ENCODE measurements around the gene TLE6. TPM values are rescaled to one million over a fixed set of nuclear protein-coding genes. Genes with fewer than 3 reads are reported as not detected.
A peak's percentile ranks its signal among the peaks of the same experiment; 100 is the strongest.
"Not testable (repeated sequence)": the region's sequence is repeated elsewhere in the genome, so short reads cannot be mapped to it uniquely, and the experiment has no call there.

Gene TLE6
- total RNA-seq (1.4 TPM), polyA plus RNA-seq (4.9 TPM)
- long read RNA-seq, donor 1, result 0 reads
- long read RNA-seq, donor 2, result 0 reads
- long read RNA-seq, donor 3, result 0 reads
- long read RNA-seq, donor 4, result 0 reads
- long read RNA-seq, donor 5, partial matches to known transcripts, result 0 of 1 reads
- long read RNA-seq, donor 5, other reads (novel, unspliced or antisense), result 0 of 1 reads
- long read RNA-seq, donor 6, result 0 reads
- long read RNA-seq, donor 7, result 0 reads
- long read RNA-seq, donor 8, result 0 reads
- long read RNA-seq, donor 9, result 0 reads
- long read RNA-seq, donor 10, result 0 reads

DNA sequence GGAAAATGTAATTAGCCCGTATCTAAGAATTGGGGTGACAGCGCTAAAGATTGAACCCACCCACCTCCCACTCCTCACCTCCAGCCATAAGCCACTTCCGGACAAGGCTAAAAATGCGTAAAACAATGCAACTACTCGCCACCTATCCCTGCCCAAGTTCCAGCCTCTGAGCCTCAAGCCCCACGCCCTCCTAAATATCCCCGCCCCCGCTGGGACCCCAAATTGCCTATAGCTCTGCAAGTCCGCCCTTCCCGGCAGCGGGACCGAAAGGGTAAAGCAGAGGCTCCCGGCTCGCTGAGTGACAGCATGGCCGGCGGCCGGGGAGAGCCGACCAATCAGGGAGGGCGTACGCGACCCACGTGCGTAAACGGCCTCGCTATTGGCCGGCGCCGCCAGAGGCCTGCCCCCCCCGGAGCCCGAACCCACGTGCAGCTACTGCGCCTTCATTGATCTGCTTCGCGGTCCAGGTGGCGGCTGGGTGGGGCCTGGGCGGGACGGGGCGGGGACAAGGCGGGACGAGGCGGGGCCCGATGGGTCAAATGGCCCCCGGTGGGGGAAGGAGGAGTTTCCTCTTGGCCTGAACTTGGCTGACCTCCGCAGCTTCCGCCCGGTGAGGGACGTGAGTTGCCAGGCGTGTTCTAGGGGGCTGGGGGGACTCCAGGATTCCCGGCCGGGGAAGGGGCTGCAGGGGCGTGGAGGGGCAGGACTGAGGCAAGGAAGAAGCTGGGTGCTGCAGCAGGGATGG lies at the start of gene TLE6:
TSS of gene TLE6 (plus strand) at position 564 of the 745 bp plus-strand sequence. CDS start 670 bp downstream, outside the sequence.
- Histone ChIP-seq H3K27ac (ENCODE audit: low read depth in 1 of 2, low read length in 1 of 2) (peak within 1 kb of the TSS in 1 of 2 donors; percentile 36), H3K4me1 (ENCODE audit: control insufficient read depth in 2 of 2, insufficient read depth in 2 of 2, low read length in 2 of 2) (peaks cover 18 to 32% of the 10 kb centered on the region in 2 donors), H3K27me3 (ENCODE audit: control insufficient read depth in 2 of 2, insufficient read depth in 1 of 2, low read length in 1 of 2) (peaks cover 2 to 60% of the 10 kb centered on the region in 2 donors), H3K9me3 (ENCODE audit: control insufficient read depth in 2 of 2, insufficient read depth in 1 of 2, low read length in 1 of 2) (peaks cover 0 to 8% of the 10 kb centered on the region in 2 donors), H3K36me3 (ENCODE audit: control insufficient read depth in 2 of 2, insufficient read depth in 2 of 2, low read length in 1 of 2) (no peaks in the 10 kb centered on the region), H3K4me3 (ENCODE audit: low read length in 2 of 2) (peak within 1 kb of the TSS; percentile 62 to 69)
- 1% methylated on average over 51 of the region's 51 CpGs for WGBS
- peak; percentile 71 to 96 (median 88) for DNase-seq (ENCODE audit: low read depth in 6 of 9, low spot score in 9 of 9)

- Histone ChIP-seq H3K27ac (ENCODE audit: low read depth in 1 of 2, low read length in 1 of 2) (no peak overlapping the region), H3K9me3 (ENCODE audit: control insufficient read depth in 2 of 2, insufficient read depth in 1 of 2, low read length in 1 of 2) (peaks cover 20 to 64% of the 10 kb centered on the region in 2 donors), H3K4me1 (ENCODE audit: control insufficient read depth in 2 of 2, insufficient read depth in 2 of 2, low read length in 2 of 2) (no peaks in the 10 kb centered on the region), H3K27me3 (ENCODE audit: control insufficient read depth in 2 of 2, insufficient read depth in 1 of 2, low read length in 1 of 2) (no peaks in the 10 kb centered on the region), H3K36me3 (ENCODE audit: control insufficient read depth in 2 of 2, insufficient read depth in 2 of 2, low read length in 1 of 2) (peaks cover 37 to 38% of the 10 kb centered on the region in 2 donors), H3K4me3 (ENCODE audit: low read length in 2 of 2) (no peak overlapping the region)
- no peak for DNase-seq (ENCODE audit: low read depth in 6 of 9, low spot score in 9 of 9)
- 97% methylated on average over 18 of the region's 18 CpGs for WGBS
Observed at GRCh38 chr19:2933490-2933910, 43.9 kb upstream of the TLE6 start.

GRCh38 chr19:2935863-2936262 lies 41.5 kb upstream of the TLE6 start:
- peaks cover 46 to 48% of the 10 kb centered on the region in 2 donors for H3K36me3 ChIP-seq (ENCODE audit: control insufficient read depth in 2 of 2, insufficient read depth in 2 of 2, low read length in 1 of 2)
- DNase-seq (ENCODE audit: low read depth in 6 of 9, low spot score in 9 of 9); H3K27ac ChIP-seq (ENCODE audit: low read depth in 1 of 2, low read length in 1 of 2); H3K4me3 ChIP-seq (ENCODE audit: low read length in 2 of 2); H3K4me1 ChIP-seq (ENCODE audit: control insufficient read depth in 2 of 2, insufficient read depth in 2 of 2, low read length in 2 of 2); H3K27me3 ChIP-seq (ENCODE audit: control insufficient read depth in 2 of 2, insufficient read depth in 1 of 2, low read length in 1 of 2): not testable (repeated sequence)
- H3K9me3 ChIP-seq (ENCODE audit: control insufficient read depth in 2 of 2, insufficient read depth in 1 of 2, low read length in 1 of 2), result peaks cover 20 to 63% of the 10 kb centered on the region in 2 donors
- 98% methylated on average over 4 of the region's 4 CpGs for WGBS

- no peak for DNase-seq (ENCODE audit: low read depth in 6 of 9, low spot score in 9 of 9)
Observed at GRCh38 chr19:2942928-2943640, 34.3 kb upstream of the TLE6 start.

DNA sequence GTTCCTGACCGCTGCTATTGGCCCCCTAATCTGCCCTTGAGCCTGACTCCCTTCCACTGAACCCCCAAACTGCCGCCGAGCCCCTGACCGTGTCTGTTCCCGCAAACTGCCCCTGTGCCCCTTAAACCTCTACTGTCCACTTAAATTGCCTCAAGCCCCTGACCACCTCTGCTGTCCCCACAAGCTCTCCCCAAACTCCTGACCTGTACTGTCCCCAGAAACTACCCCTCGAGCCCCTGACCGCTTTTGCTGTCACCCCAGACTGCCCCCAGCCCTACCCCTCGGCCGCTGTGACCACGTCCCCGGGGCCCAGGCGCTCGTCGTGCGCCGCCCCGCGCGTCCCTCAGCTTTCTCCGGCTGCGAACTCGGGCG lies 33.0 kb upstream of the TLE6 start:
- Histone ChIP-seq H3K4me3 (ENCODE audit: low read length in 2 of 2) (peak overlapping the region; percentile 59 to 82), H3K9me3 (ENCODE audit: control insufficient read depth in 2 of 2, insufficient read depth in 1 of 2, low read length in 1 of 2) (peaks cover 0 to 5% of the 10 kb centered on the region in 2 donors), H3K27me3 (ENCODE audit: control insufficient read depth in 2 of 2, insufficient read depth in 1 of 2, low read length in 1 of 2) (no peaks in the 10 kb centered on the region), H3K27ac (ENCODE audit: low read depth in 1 of 2, low read length in 1 of 2) (peak overlapping the region in 1 of 2 donors; percentile 25), H3K36me3 (ENCODE audit: control insufficient read depth in 2 of 2, insufficient read depth in 2 of 2, low read length in 1 of 2) (peaks cover 2 to 4% of the 10 kb centered on the region in 2 donors), H3K4me1 (ENCODE audit: control insufficient read depth in 2 of 2, insufficient read depth in 2 of 2, low read length in 2 of 2) (peaks cover 11 to 18% of the 10 kb centered on the region in 2 donors)
- WGBS, result 4% methylated on average over 23 of the region's 23 CpGs
- DNase-seq (ENCODE audit: low read depth in 6 of 9, low spot score in 9 of 9), result no peak

More at GRCh38 chr19:2942928-2943640, 34.3 kb upstream of the TLE6 start:
- peak overlapping the region in 1 of 2 donors; percentile 49 for H3K27ac ChIP-seq (ENCODE audit: low read depth in 1 of 2, low read length in 1 of 2)
- no peak overlapping the region for H3K4me3 ChIP-seq (ENCODE audit: low read length in 2 of 2)
- no peaks in the 10 kb centered on the region for H3K27me3 ChIP-seq (ENCODE audit: control insufficient read depth in 2 of 2, insufficient read depth in 1 of 2, low read length in 1 of 2)
- 96% methylated on average over 14 of the region's 14 CpGs for WGBS
- peaks cover 0 to 9% of the 10 kb centered on the region in 2 donors for H3K9me3 ChIP-seq (ENCODE audit: control insufficient read depth in 2 of 2, insufficient read depth in 1 of 2, low read length in 1 of 2)
- peaks cover 8 to 14% of the 10 kb centered on the region in 2 donors for H3K4me1 ChIP-seq (ENCODE audit: control insufficient read depth in 2 of 2, insufficient read depth in 2 of 2, low read length in 2 of 2)
- H3K36me3 ChIP-seq (ENCODE audit: control insufficient read depth in 2 of 2, insufficient read depth in 2 of 2, low read length in 1 of 2), result peaks cover 12 to 13% of the 10 kb centered on the region in 2 donors

DNA sequence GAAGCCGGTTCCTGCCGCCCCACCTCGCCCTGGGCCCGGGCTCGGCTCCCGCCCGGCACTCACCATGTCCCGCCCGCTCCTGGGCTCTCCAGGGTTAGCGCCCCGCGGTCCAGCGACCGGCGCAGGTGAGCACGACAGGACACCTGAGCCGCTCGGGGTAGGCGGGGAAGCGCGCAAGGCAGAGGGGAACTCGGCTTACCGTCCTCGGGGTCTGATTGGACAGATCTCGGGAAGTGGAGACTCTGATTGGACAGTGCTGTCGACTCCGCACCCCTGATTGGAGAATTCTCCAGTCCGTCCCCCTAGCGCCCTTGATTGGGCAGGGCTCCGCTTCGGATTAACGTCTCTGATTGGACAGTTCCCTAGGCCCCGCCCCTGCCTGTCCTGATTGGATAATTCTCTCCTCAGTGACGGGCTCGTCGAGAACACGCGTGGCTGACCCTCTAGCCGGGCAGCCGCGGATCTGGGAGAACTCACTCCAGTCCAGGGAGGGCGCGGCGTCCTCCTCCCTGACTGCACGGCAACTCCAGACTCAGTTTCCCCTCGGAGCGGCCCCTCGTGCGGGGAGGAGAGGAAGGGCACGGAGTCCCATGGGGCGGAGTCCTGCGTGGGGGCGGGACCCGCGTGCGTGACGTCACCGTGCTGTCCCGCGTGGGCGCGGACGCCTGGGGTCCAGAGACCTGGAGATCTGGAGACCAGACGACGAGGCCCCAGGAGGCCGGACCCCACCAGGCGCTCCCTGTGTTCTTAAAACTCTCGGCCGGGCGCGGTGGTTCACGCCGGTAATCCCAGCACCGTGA lies 32.4 kb upstream of the TLE6 start, which contains the start of gene ZNF77:
TSS of gene ZNF77 (minus strand) at position 197 of the 800 bp plus-strand sequence. CDS start at position 66, 131 bp downstream.
- H3K27me3 ChIP-seq (ENCODE audit: control insufficient read depth in 2 of 2, insufficient read depth in 1 of 2, low read length in 1 of 2), result no peaks in the 10 kb centered on the region
- WGBS, result 1% methylated on average over 74 of the region's 74 CpGs
- peaks cover 0 to 6% of the 10 kb centered on the region in 2 donors for H3K9me3 ChIP-seq (ENCODE audit: control insufficient read depth in 2 of 2, insufficient read depth in 1 of 2, low read length in 1 of 2)
- DNase-seq (ENCODE audit: low read depth in 6 of 9, low spot score in 9 of 9), result peak; percentile 93 to 99 (median 97)
- peaks cover 15 to 23% of the 10 kb centered on the region in 2 donors for H3K4me1 ChIP-seq (ENCODE audit: control insufficient read depth in 2 of 2, insufficient read depth in 2 of 2, low read length in 2 of 2)
- H3K27ac ChIP-seq (ENCODE audit: low read depth in 1 of 2, low read length in 1 of 2), result peak within 1 kb of the TSS; percentile 70 to 88
- no peaks in the 10 kb centered on the region for H3K36me3 ChIP-seq (ENCODE audit: control insufficient read depth in 2 of 2, insufficient read depth in 2 of 2, low read length in 1 of 2)
- peak within 1 kb of the TSS; percentile 59 to 82 for H3K4me3 ChIP-seq (ENCODE audit: low read length in 2 of 2)

DNA sequence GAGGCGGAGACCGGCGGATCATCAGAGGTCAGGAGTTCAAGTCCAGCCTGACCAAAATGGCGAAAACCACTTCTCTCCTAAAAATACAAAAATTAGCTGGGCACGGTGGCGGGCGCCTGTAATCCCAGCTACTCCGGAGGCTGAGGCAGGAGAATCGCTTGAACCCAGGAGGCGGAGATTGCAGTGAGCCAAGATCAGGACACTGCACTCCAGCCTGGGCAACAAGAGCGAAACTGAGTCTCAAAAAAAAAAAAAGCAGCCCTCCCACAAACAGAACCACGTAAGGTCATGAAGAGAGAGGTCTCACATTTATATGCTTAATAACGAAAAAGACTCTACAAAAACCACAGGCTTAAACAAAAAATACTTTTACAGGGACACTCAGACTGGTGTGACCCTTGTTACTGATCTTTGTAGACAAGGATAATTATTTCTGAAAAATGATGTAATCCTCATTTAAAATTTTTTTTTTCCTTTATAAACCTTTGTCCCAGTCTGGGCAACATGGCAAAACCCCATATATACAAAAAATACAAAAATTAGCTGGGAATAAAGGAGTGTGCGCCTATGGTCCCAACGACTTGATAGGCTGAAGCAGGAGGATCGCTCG lies 31.7 kb upstream of the TLE6 start:
- H3K4me1 ChIP-seq (ENCODE audit: control insufficient read depth in 2 of 2, insufficient read depth in 2 of 2, low read length in 2 of 2), result peaks cover 15 to 25% of the 10 kb centered on the region in 2 donors
- H3K27ac ChIP-seq (ENCODE audit: low read depth in 1 of 2, low read length in 1 of 2), result no peak overlapping the region
- peak overlapping the region; percentile 59 to 82 for H3K4me3 ChIP-seq (ENCODE audit: low read length in 2 of 2)
- H3K9me3 ChIP-seq (ENCODE audit: control insufficient read depth in 2 of 2, insufficient read depth in 1 of 2, low read length in 1 of 2), result peaks cover 0 to 10% of the 10 kb centered on the region in 2 donors
- no peak for DNase-seq (ENCODE audit: low read depth in 6 of 9, low spot score in 9 of 9)
- no peaks in the 10 kb centered on the region for H3K27me3 ChIP-seq (ENCODE audit: control insufficient read depth in 2 of 2, insufficient read depth in 1 of 2, low read length in 1 of 2)
- WGBS, result 61% methylated on average over 17 of the region's 17 CpGs
- H3K36me3 ChIP-seq (ENCODE audit: control insufficient read depth in 2 of 2, insufficient read depth in 2 of 2, low read length in 1 of 2), result no peaks in the 10 kb centered on the region

DNA sequence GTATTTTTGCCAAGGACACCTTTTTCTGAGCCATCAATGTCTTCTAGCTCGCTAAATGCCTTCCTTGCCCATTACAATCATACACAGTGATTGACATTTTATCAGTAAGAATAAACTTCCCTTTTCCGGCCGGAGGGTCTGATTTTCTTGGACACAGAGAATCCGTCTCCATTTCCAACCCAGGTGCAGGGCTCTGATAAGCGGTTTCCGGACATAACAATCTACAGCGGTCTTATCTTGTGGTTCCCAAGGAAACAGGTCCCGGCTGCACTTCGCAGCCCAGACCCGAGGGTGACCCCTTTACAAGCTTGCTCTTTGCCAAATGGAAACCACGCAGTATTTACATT lies 27.5 kb upstream of the TLE6 start:
- Histone ChIP-seq H3K4me3 (ENCODE audit: low read length in 2 of 2) (peak overlapping the region; percentile 67 to 97), H3K4me1 (ENCODE audit: control insufficient read depth in 2 of 2, insufficient read depth in 2 of 2, low read length in 2 of 2) (peaks cover 9 to 22% of the 10 kb centered on the region in 2 donors), H3K9me3 (ENCODE audit: control insufficient read depth in 2 of 2, insufficient read depth in 1 of 2, low read length in 1 of 2) (peaks cover 0 to 10% of the 10 kb centered on the region in 2 donors), H3K36me3 (ENCODE audit: control insufficient read depth in 2 of 2, insufficient read depth in 2 of 2, low read length in 1 of 2) (no peaks in the 10 kb centered on the region), H3K27ac (ENCODE audit: low read depth in 1 of 2, low read length in 1 of 2) (peak overlapping the region; percentile 89 to 93), H3K27me3 (ENCODE audit: control insufficient read depth in 2 of 2, insufficient read depth in 1 of 2, low read length in 1 of 2) (no peaks in the 10 kb centered on the region)
- WGBS, result under 1% methylated on average over 11 of the region's 11 CpGs
- no peak for DNase-seq (ENCODE audit: low read depth in 6 of 9, low spot score in 9 of 9)

Data from thymus (tissue), 14 donors.